Stimulated activated CD8-positive, alpha-beta memory T cell treated with anti-CD3 and anti-CD28 coated beads, Interleukin-12 subunit alpha, Interleukin-12 subunit beta, amount 100 ng/mL, for 4 hours (primary cell): ENCODE measurements around the gene KRT26.

Experiments
- DNase-seq: peaks from one replicate; pipeline ENCODE4 v3.0.0-alpha.2; 2020; ENCODE audit warnings: low read depth

Gene KRT26

GRCh38 chr17:40727447-40728231 is 44.4 kb downstream of the KRT26 start:
- DNase-seq, result no peak

GRCh38 chr17:40726919-40727318 is 45.1 kb downstream of the KRT26 start:
- DNase-seq, result no peak

GRCh38 chr17:40724656-40725055 is 47.3 kb downstream of the KRT26 start:
- no peak for DNase-seq

- DNase-seq, result no peak
These were observed 49.8 kb downstream of the KRT26 start for GRCh38 chr17:40722241-40722640.

- DNase-seq, result no peak
These were observed 51.1 kb downstream of the KRT26 start for GRCh38 chr17:40720899-40721298.

GRCh38 chr17:40718930-40719329 is 53.1 kb downstream of the KRT26 start:
- DNase-seq, result no peak

GRCh38 chr17:40717776-40718175 is 54.2 kb downstream of the KRT26 start:
- no peak for DNase-seq
